ENCODE results near the gene C2orf92. TPM values are rescaled to one million over a fixed set of nuclear protein-coding genes. Genes with fewer than 3 reads are reported as not detected.

Gene C2orf92
- total RNA-seq, 1 experiment from 2014 or later: 5.3 TPM

DNA sequence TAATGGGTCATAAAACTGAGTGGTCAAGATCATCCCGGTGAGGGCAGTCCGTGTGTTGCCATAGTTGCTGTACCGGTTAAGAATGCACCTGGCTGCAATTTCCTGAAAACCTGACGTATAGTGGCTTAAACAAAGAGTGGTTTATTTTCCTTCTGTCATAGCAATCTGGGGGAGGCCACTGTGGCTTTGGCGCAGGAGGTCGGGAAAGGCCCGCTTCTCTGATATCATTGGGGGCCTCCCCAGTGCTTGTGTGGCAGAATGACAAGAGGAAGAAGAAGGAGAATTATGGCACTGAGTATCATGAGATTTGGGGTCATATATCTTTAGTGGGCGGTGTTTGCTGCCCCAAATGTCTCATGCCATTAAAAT, 4.4 kb downstream of the C2orf92 start:
- Mint-ChIP-seq H3K36me3 (ENCODE audit: insufficient read depth, unreplicated experiment) (no peaks in the 10 kb centered on the region), H3K27ac (ENCODE audit: low read depth, unreplicated experiment) (no peak overlapping the region), H3K27me3 (ENCODE audit: insufficient read depth, unreplicated experiment) (no peaks in the 10 kb centered on the region), H3K9me3 (ENCODE audit: unreplicated experiment) (no peaks in the 10 kb centered on the region), H3K4me1 (ENCODE audit: insufficient read depth, unreplicated experiment) (no peaks in the 10 kb centered on the region), H3K4me3 (ENCODE audit: unreplicated experiment) (no peak overlapping the region)
- CTCF ChIA-PET: no interaction called here
- no peak for DNase-seq (ENCODE audit: unreplicated experiment)
- TF ChIP-seq, protein P1, sequence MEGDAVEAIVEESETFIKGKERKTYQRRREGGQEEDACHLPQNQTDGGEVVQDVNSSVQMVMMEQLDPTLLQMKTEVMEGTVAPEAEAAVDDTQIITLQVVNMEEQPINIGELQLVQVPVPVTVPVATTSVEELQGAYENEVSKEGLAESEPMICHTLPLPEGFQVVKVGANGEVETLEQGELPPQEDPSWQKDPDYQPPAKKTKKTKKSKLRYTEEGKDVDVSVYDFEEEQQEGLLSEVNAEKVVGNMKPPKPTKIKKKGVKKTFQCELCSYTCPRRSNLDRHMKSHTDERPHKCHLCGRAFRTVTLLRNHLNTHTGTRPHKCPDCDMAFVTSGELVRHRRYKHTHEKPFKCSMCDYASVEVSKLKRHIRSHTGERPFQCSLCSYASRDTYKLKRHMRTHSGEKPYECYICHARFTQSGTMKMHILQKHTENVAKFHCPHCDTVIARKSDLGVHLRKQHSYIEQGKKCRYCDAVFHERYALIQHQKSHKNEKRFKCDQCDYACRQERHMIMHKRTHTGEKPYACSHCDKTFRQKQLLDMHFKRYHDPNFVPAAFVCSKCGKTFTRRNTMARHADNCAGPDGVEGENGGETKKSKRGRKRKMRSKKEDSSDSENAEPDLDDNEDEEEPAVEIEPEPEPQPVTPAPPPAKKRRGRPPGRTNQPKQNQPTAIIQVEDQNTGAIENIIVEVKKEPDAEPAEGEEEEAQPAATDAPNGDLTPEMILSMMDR (IDR thresholded peaks at IDR 0.05; ENCODE audit: unreplicated experiment): no peak
- BruUV-seq (replicated peaks): no TSS peak
- intact Hi-C loops (cut with micrococcal nuclease): no loop called here
- POLR2A ChIA-PET: no interaction called here

DNA sequence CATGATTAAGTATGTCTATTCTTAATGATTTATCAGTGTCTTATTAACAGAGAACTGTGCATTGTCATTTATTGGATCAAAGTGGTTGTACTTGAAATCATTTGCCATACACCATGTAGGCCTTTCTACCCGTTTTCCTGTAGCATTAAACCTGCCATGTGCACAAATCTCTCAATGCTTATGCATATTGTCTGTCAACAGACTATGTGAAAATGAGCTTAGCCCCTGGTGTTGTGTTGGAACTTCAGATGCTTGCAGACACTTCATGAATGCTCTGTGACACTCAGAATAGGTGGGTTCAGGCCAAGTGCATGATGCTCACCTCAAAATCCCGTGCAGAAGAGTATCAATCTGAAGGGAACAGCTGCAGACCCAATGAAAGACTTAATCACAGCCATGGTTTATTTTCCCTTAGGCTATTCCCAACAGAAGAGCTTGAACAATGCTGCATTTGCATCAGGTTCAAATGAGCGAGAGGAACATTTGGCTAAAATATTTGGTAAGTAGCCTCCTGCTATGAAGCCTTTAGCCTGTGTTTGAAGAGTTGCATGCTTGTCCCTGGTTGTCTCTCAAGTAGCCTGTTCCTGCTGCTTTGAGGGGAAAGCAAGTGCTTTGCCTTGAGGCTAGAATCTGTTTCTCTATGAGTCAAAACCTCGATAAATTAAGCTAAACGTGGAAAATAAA, 6.1 kb downstream of the C2orf92 start:
- ChIA-PET CTCF (interaction anchor here (1.0 to 2.2 kb wide), 6 partner anchors 11 to 85 kb away, joined by 3 to 9 read pairs (median 4); no protein-coding TSS in a partner anchor), POLR2A (interaction anchor here (1.2 to 1.3 kb wide), 2 partner anchors 11 to 29 kb away, joined by 4 read pairs; no protein-coding TSS in a partner anchor)
- DNase-seq (ENCODE audit: unreplicated experiment): no peak
- no peak overlapping the region for H3K4me3 Mint-ChIP-seq (ENCODE audit: unreplicated experiment)
- H3K4me1 Mint-ChIP-seq (ENCODE audit: insufficient read depth, unreplicated experiment): no peaks in the 10 kb centered on the region
- no TSS peak for BruUV-seq (replicated peaks)
- TF ChIP-seq, protein P1 (IDR thresholded peaks at IDR 0.05; ENCODE audit: unreplicated experiment): no peak
- no peak overlapping the region for H3K27ac Mint-ChIP-seq (ENCODE audit: low read depth, unreplicated experiment)
- intact Hi-C loops (cut with micrococcal nuclease): no loop called here
- no peaks in the 10 kb centered on the region for H3K27me3 Mint-ChIP-seq (ENCODE audit: insufficient read depth, unreplicated experiment)
- no peaks in the 10 kb centered on the region for H3K9me3 Mint-ChIP-seq (ENCODE audit: unreplicated experiment)
- no peaks in the 10 kb centered on the region for H3K36me3 Mint-ChIP-seq (ENCODE audit: insufficient read depth, unreplicated experiment)

DNA sequence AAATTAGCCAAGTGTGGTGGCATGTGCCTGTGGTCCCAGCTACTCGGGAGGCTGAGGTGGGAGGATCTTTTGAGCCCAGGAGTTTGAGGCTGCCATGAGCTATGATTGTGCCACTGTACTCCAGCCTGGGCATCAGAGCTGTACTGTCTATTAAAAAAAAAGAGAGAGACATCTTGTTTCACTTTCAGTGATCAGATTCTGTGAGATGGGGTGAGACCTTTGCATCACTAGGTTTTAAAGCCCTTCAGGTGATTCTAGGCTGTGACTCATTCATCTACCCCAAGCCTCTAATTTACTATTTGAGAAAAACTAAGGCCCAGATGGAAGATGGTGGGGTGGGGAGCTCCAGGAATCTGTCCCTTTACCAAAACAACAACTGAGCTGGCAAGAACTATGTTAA, 7.1 kb downstream of the C2orf92 start:
- BruUV-seq (replicated peaks): no TSS peak
- H3K27ac Mint-ChIP-seq (ENCODE audit: low read depth, unreplicated experiment): no peak overlapping the region
- no peaks in the 10 kb centered on the region for H3K27me3 Mint-ChIP-seq (ENCODE audit: insufficient read depth, unreplicated experiment)
- TF ChIP-seq, protein P1 (IDR thresholded peaks at IDR 0.05; ENCODE audit: unreplicated experiment): no peak
- no peak for DNase-seq (ENCODE audit: unreplicated experiment)
- intact Hi-C loops (cut with micrococcal nuclease): no loop called here
- POLR2A ChIA-PET: interaction anchor here (1.1 kb wide), 1 partner anchor 12 kb away, joined by 3 read pairs; no protein-coding TSS in a partner anchor
- CTCF ChIA-PET: interaction anchor here (0.7 to 2.2 kb wide), 4 partner anchors 12 to 799 kb away, joined by 3 to 9 read pairs (median 6); no protein-coding TSS in a partner anchor
- no peak overlapping the region for H3K4me3 Mint-ChIP-seq (ENCODE audit: unreplicated experiment)
- no peaks in the 10 kb centered on the region for H3K36me3 Mint-ChIP-seq (ENCODE audit: insufficient read depth, unreplicated experiment)
- no peaks in the 10 kb centered on the region for H3K4me1 Mint-ChIP-seq (ENCODE audit: insufficient read depth, unreplicated experiment)
- no peaks in the 10 kb centered on the region for H3K9me3 Mint-ChIP-seq (ENCODE audit: unreplicated experiment)

DNA sequence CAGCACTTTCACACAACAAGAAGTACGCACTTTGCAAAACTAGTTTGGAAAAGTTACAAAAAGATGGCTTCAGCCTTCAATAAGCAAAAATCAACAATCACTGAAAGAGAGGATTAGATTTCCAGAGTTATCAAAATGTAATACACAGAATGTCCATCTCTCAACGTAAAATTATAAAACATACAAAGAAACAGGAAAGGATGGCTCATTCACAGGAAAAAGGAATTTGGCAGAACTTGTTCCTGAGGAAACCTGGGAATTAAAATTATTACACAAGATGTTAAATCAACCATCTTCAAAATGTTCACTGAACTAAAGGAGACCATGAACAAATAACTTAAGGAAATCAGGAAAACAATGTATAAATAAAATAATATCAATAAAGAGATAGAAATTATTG, 8.0 kb downstream of the C2orf92 start:
- CTCF ChIA-PET: interaction anchor here (0.6 to 2.0 kb wide), 3 partner anchors 12 to 22 kb away, joined by 4 to 7 read pairs (median 4); no protein-coding TSS in a partner anchor
- POLR2A ChIA-PET: no interaction called here
- TF ChIP-seq, protein P1 (IDR thresholded peaks at IDR 0.05; ENCODE audit: unreplicated experiment): no peak

More for the DNA sequence above, 8.0 kb downstream of the C2orf92 start:
- BruUV-seq (replicated peaks): no TSS peak
- Mint-ChIP-seq H3K36me3 (ENCODE audit: insufficient read depth, unreplicated experiment) (no peaks in the 10 kb centered on the region), H3K4me3 (ENCODE audit: unreplicated experiment) (no peak overlapping the region), H3K4me1 (ENCODE audit: insufficient read depth, unreplicated experiment) (no peaks in the 10 kb centered on the region), H3K27ac (ENCODE audit: low read depth, unreplicated experiment) (no peak overlapping the region), H3K27me3 (ENCODE audit: insufficient read depth, unreplicated experiment) (no peaks in the 10 kb centered on the region), H3K9me3 (ENCODE audit: unreplicated experiment) (no peaks in the 10 kb centered on the region)
- intact Hi-C loops (cut with micrococcal nuclease): no loop called here
- DNase-seq (ENCODE audit: unreplicated experiment): no peak

All from MCF 10A (cell line).